DOHH2 (cell line): ENCODE measurements around the gene DOCK6.

Source experiments
- H3F3A ChIP-seq: fragments of 200-600 bp; sonication (generic), shearing (Covaris generic); 2 replicates; pipeline ENCODE4 v1.6.0; 2016; ENCODE audit warnings: antibody characterized with exemption, mild to moderate bottlenecking; ENCODE audit not compliant: control insufficient read depth, insufficient read depth
- H3K27ac ChIP-seq: fragments of 200-600 bp; sonication (generic); 2 replicates; pipeline ENCODE4 v1.5.1; 2014; ENCODE audit warnings: low read depth, mild to moderate bottlenecking, low read length, moderate library complexity
- H3K27me3 ChIP-seq: fragments of 200-600 bp; sonication (generic); 2 replicates; pipeline ENCODE4 v1.6.1; 2014; ENCODE audit warnings: mild to moderate bottlenecking, low read length, mixed read lengths; ENCODE audit not compliant: control insufficient read depth
- H3K36me3 ChIP-seq: fragments of 200-600 bp; sonication (generic); 2 replicates; pipeline ENCODE4 v1.6.1; 2014; ENCODE audit warnings: mild to moderate bottlenecking, low read length, moderate library complexity, mixed read lengths; ENCODE audit not compliant: control insufficient read depth
- H3K4me1 ChIP-seq: fragments of 200-600 bp; sonication (generic); 2 replicates; pipeline ENCODE4 v1.6.1; 2014; ENCODE audit warnings: mild to moderate bottlenecking, low read length, mixed read lengths; ENCODE audit not compliant: control insufficient read depth
- H3K4me2 ChIP-seq: fragments of 200-600 bp; sonication (generic); 2 replicates; pipeline ENCODE4 v1.6.0; 2014; ENCODE audit warnings: mild to moderate bottlenecking, low read length, moderate library complexity
- H3K4me3 ChIP-seq: fragments of 200-600 bp; sonication (generic); 2 replicates; pipeline ENCODE4 v1.5.1; 2014; ENCODE audit warnings: mild to moderate bottlenecking, low read length, mixed read lengths
- H3K79me2 ChIP-seq: fragments of 200-600 bp; sonication (generic); 2 replicates; pipeline ENCODE4 v1.6.1; 2014; ENCODE audit warnings: mild to moderate bottlenecking, low read length, mixed read lengths; ENCODE audit not compliant: control insufficient read depth
- H3K9me2 ChIP-seq: fragments of 200-600 bp; sonication (generic); replicated peaks from 2 replicates; pipeline ENCODE4 v1.6.1; 2014; ENCODE audit warnings: mild to moderate bottlenecking, low read length, mixed read lengths; ENCODE audit not compliant: control insufficient read depth
- H3K9me3 ChIP-seq: fragments of 200-600 bp; sonication (generic); 2 replicates; pipeline ENCODE4 v1.6.1; 2014; ENCODE audit warnings: antibody characterized with exemption, low read length, mixed read lengths; ENCODE audit not compliant: control insufficient read depth, insufficient read depth
- H4K20me1 ChIP-seq: fragments of 200-600 bp; sonication (generic); 2 replicates; pipeline ENCODE4 v1.6.0; 2014; ENCODE audit warnings: low read depth, mild to moderate bottlenecking, antibody characterized with exemption, low read length, moderate library complexity; ENCODE audit not compliant: control insufficient read depth, insufficient read depth
- CTCF ChIP-seq: fragments of 200-600 bp; sonication (generic); IDR thresholded peaks from one replicate; pipeline ENCODE4 v1.5.1; 2014; ENCODE audit warnings: antibody characterized with exemption, mild to moderate bottlenecking, low read depth, low read length; ENCODE audit not compliant: poor library complexity, severe bottlenecking
- EZH2phosphoT487 ChIP-seq: fragments of 200-600 bp; sonication (generic); IDR thresholded peaks from 2 replicates; pipeline ENCODE4 v1.6.1; 2017; ENCODE audit warnings: borderline replicate concordance, mild to moderate bottlenecking, antibody characterized with exemption, low read length, moderate library complexity, mixed read lengths

The DOCK6 gene

GRCh38 chr19:11194173-11194572 is 68.2 kb downstream of the DOCK6 start:
- peak overlapping the region; percentile 90 for H3K4me2 ChIP-seq
- no peaks in the 10 kb centered on the region for H3K27me3 ChIP-seq
- H3K4me3 ChIP-seq: peak overlapping the region; percentile 84
- peaks cover 69% of the 10 kb centered on the region for H3K36me3 ChIP-seq
- H4K20me1 ChIP-seq: no peaks in the 10 kb centered on the region
- H3K79me2 ChIP-seq: peaks cover 68% of the 10 kb centered on the region
- H3K4me1 ChIP-seq: peaks cover 83% of the 10 kb centered on the region
- TF ChIP-seq EZH2phosphoT487 (no peak), CTCF (no peak)
- peaks cover 36% of the 10 kb centered on the region for H3F3A ChIP-seq
- H3K9me2 ChIP-seq: no peaks in the 10 kb centered on the region
- H3K27ac ChIP-seq: peak overlapping the region; percentile 93
- no peaks in the 10 kb centered on the region for H3K9me3 ChIP-seq

- Histone ChIP-seq H3K36me3 (peaks cover 75% of the 10 kb centered on the region), H3K27ac (peak overlapping the region; percentile 93), H3K4me3 (peak overlapping the region; percentile 55), H3K79me2 (peaks cover 76% of the 10 kb centered on the region), H3K27me3 (no peaks in the 10 kb centered on the region), H3K9me2 (no peaks in the 10 kb centered on the region), H3K4me2 (peak overlapping the region; percentile 90), H3K9me3 (no peaks in the 10 kb centered on the region), H3K4me1 (peaks cover 88% of the 10 kb centered on the region), H3F3A (peaks cover 32% of the 10 kb centered on the region), H4K20me1 (no peaks in the 10 kb centered on the region)
- TF ChIP-seq CTCF: no peak
- TF ChIP-seq EZH2phosphoT487: no peak
Measured at GRCh38 chr19:11192957-11193939, 69.1 kb downstream of the DOCK6 start.

GRCh38 chr19:11191934-11192333 is 70.4 kb downstream of the DOCK6 start:
- peaks cover 84% of the 10 kb centered on the region for H3K36me3 ChIP-seq
- peaks cover 85% of the 10 kb centered on the region for H3K79me2 ChIP-seq
- TF ChIP-seq EZH2phosphoT487 (no peak), CTCF (no peak)
- H3K4me2 ChIP-seq: peak overlapping the region; percentile 90
- H3K27ac ChIP-seq: peak overlapping the region; percentile 93
- no peaks in the 10 kb centered on the region for H3K9me2 ChIP-seq
- H3F3A ChIP-seq: peaks cover 32% of the 10 kb centered on the region
- no peaks in the 10 kb centered on the region for H4K20me1 ChIP-seq
- peak overlapping the region; percentile 55 for H3K4me3 ChIP-seq
- H3K4me1 ChIP-seq: peaks cover 96% of the 10 kb centered on the region
- no peaks in the 10 kb centered on the region for H3K27me3 ChIP-seq
- no peaks in the 10 kb centered on the region for H3K9me3 ChIP-seq
